HG03095 (cell line): ENCODE data around the gene METTL13.
A peak's percentile ranks its signal among the peaks of the same experiment; 100 is the strongest.
"Not testable (repeated sequence)": the region's sequence is repeated elsewhere in the genome, so short reads cannot be mapped to it uniquely, and the experiment has no call there.

Source experiments
- ATAC-seq: cut with Tn5 transposase; IDR thresholded peaks from one replicate; pipeline ENCODE4 v1.9.1; 2021; ENCODE audit warnings: moderate library complexity; ENCODE audit not compliant: unreplicated experiment

METTL13 gene

DNA sequence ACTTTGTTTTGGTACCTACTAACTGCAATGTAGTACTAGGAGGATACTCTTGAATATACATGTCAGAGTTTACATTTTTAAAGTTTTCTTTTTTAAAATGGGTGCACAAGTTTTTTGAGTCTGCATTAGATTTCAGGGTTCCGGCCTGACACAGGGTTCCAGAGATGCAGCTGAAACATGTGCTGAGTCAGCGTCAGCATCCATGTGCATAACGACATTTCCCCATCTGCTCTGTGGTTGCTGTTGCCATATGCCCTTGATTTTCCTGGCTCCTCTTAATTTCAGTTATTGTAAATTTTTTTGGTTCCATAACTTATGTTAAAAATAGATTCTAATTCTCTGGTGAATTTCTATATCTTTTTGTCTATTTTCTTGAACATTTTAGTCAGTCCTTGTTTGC is 12.3 kb upstream of the METTL13 start:
- ATAC-seq = no peak

GRCh38 chr1:171769754-171770153 is 11.7 kb upstream of the METTL13 start:
- ATAC-seq = no peak

DNA sequence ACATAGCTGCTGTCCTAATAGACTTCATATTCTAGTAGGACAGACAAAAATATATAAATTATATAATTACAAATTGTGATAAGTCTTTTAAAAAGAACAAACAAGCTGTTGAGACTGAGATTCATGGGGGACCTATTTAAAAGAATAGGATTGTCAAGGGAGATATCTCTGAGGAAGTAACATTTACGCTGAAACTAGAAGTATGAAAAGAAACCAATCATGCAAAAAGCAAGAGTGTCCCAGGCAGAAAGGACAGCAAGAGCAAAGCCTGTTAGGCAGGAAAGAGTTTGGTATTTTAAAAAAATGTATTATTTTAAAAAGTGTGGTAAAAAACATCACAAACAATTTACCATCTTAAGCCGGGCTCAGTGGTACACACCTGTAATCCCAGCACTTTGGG is 9.1 kb upstream of the METTL13 start:
- no peak for ATAC-seq

- ATAC-seq = no peak
Measured at GRCh38 chr1:171780583-171781175, 781 bp upstream of the METTL13 start.

GRCh38 chr1:171783816-171784530 is 2.5 kb downstream of the METTL13 start:
- ATAC-seq = no peak

DNA sequence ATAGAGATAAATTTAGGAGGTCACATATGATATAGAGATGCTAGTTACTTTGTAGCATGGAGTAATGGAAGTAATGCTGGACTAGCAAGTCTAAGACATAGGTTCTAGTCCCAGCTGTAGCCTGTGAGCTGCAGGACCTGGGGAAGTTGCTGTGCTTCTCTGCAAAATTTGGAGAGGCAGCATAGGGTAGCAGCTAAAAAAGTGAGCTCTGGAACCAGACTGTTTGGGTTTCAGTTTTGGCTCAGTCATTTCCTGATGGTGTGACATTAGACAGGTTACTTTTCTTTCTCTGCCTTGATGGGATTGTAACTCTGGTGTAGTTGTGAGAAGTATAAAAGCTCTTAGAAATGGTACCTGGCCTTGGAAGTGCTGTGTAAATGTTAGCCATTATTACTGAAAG is 3.3 kb downstream of the METTL13 start:
- ATAC-seq = peak; percentile 22

DNA sequence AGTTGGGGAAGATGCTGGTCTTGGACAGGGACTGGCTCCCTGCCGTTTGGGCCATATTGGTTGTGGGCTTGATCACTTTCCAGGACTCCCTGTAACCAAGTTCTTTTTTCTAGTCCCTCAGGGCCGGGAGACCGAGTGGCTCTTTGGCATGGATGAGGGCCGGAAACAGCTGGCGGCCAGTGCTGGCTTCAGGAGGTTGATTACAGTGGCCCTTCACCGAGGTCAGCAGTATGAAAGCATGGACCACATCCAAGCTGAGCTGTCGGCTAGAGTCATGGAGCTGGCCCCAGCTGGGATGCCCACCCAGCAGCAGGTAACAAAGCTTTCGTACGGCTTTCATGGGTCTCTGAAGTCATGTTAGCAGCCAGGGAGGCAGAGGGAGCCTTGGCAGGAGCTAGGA is 4.3 kb downstream of the METTL13 start:
- ATAC-seq = no peak

GRCh38 chr1:171786534-171786933 is 5.1 kb downstream of the METTL13 start:
- no peak for ATAC-seq

DNA sequence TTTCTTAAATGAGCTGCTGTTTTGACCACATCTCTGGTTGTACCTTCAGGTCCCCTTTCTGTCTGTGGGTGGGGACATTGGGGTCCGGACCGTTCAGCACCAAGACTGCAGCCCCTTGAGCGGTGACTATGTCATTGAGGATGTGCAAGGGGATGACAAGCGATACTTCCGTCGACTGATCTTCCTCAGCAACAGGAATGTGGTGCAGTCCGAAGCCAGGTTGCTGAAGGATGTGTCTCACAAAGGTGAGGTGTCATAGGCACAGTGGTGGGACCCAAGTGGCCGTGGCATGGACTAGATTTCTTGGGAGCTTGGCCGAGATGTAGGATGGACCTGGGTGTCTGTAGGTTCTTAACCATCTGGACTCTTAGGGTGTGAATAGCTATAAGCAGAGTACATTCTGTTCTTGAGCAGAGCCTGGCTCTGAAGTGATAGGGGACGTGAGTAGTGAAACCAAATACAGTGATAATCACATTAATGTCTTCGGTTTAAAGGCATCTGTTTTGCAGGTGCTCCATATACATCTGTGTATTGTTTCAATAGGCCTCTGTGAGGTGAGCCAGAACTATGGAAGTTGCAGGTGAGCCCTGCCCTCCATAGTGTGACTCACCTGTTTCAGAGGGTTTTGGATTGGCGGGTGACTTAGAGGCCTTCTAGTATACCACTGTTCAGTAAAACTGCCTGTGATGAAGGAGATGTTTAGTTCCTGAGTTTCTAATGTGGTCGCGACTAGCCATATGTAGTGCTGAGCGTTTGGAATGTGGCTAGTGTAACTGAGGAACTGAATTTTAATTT is 6.4 kb downstream of the METTL13 start:
- no peak for ATAC-seq

DNA sequence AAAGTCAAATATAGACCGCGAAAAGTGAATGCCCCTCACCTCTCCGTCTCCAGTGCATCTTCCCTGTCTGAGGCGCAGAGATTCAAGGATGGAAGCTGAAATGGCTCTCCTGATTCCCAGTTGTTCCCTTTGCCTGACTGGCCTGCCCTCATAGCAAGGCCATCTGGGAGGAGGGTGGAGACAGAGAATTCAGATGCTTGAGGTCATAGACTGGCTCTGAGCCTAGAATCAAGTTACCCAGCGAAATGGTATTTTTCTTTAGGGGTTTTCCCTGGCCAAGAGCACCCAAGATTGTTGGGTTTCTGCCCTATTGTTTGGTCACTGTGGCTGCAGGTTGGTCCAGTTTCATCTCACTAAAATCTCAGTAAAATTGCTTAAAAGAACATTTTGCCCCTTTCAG is 7.2 kb downstream of the METTL13 start:
- no peak for ATAC-seq

GRCh38 chr1:171790318-171790717 is 8.9 kb downstream of the METTL13 start:
- ATAC-seq = no peak

DNA sequence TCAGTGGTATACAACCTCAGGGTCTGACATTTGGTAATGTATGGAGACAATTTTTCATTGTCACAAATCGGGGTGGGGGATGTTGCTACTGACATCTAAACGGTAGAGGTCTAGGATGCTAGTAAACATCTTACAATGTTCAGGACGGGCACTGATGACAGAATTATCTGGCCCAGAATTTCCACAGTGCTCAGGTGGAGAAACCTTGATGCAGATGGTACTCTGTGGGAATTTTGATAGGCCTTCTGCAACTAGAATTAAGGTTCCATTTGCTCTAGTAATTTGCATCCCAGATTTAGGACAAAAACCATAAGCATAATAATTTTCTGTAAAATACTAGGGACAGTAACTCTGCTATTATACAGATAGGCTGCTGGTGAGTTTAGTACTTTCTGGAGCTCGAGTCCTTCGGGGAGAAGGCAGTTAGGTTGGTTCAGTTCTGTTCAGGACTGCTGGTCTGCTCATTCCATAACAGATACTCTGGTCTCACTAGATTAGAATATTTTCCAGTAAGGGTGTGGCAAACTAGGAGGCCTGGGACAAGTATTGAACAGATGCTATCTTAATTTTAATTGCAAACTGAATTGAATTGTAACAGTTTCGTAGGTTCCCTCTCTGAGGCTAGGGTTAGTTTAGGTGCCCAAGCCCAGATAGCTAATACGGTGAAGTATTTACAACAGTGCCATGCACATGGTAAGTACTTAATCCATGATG is 11.4 kb downstream of the METTL13 start:
- ATAC-seq = no peak

DNA sequence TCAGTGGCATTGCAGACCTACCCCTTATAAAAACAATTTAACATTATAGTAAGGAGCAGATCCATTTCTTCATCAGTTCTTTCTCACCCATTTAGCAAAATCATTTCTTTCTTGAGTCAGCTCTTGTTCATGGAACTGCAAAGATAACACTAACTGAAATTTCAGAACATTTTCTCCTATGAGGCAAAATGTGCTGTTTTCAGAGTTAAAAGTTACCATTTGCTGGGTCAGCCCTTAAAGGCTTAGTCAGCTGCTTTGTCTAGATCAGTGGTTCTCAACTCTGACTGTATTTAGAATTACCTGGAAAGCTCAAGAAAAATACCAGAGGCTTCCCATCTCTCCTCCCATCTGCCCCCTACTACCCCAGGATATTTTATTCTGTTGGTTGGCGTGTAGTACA is 12.2 kb downstream of the METTL13 start:
- no peak for ATAC-seq

DNA sequence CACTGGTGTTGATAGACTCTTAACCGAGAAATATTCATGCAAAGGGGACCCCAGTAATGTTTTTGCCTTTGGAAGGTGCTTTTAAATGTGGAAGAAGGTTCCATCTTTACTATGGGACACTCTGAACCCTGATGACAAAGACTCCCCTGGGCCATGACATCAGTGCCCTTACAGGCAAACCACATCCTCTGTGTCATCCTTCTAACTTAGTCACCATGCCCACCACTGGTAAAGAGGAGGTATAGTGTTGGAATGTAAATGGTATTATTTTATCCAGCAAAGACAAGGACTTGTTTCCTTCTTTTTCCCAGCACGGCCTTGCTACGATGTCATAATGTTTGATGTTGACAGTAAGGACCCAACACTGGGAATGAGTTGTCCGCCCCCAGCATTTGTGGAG is 12.6 kb downstream of the METTL13 start:
- no peak for ATAC-seq

DNA sequence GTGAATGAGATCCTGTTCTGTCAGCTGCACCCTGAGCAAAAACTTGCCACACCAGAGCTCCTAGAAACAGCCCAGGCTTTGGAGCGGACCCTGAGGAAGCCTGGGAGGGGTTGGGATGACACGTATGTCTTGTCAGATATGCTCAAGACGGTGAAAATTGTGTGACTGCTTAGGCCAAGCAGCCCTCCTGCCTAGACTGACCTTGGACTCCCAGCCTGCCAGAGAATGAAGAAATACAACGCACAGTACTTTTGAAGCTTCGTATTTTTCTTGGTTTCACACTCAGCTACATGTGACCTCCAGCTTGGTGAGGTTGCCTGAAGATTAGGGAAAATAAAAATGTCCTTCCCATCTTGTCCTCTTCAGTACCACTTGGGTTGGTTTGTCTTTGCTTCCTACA is 15.1 kb downstream of the METTL13 start:
- no peak for ATAC-seq

DNA sequence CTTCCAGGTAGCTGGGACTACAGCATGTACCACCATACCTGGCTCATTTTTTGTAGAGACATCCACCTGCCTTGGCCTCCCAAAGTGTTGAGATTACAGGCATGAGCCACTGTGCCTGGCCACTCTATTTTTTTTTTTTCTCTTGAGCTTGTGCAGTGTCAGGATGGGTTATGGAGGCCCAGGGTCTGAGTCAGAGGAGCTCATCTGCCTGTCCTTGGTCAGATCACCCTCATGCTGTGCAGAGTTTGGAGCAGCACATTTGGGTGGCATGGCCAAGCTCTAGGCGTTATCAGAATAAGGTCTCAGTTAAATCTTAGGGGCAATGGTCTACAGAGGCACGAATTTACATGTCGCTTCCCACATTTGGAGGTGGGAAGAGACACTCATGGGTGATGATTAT is 16.9 kb downstream of the METTL13 start:
- ATAC-seq = no peak

GRCh38 chr1:171798765-171799164 is 17.3 kb downstream of the METTL13 start:
- ATAC-seq = no peak

DNA sequence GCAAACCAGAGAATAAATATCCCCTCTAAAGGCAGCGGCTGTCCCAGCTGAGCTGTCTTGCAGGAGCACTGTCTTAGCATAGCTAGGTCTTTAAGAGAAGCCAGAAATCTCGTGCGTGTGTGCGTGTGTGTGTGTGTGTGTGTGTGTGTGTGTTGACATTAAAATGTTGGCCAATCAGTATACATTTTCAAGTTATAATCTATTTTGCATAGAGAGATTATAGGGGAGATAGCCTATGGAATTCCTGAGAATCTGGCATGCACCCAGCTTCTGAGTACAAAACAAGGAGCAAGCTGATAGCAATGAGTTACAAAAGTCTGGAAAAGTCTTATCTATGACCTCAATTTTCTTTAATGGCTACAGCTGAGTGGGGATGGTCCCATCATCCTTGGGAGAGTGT is 17.7 kb downstream of the METTL13 start:
- ATAC-seq = no peak

DNA sequence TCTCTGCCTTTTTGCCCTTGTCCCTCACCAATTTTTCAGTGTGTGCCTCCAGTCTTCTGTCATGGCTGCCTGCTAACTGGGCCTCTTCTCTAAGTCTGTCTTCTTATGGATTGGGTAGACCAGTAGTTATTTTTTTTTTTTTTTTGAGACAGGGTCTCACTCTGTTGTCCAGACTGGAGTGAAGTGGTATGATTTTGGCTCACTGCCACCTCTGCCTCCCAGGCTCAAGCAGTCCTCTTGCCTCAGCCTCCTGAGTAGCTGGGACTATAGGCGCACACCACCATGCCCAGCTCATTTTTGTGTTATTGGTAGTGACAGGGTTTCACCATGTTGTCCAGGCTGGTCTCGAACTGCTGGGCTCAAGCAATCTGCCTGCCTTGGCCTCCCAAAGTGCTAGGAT is 18.2 kb downstream of the METTL13 start:
- not testable (repeated sequence) for ATAC-seq

DNA sequence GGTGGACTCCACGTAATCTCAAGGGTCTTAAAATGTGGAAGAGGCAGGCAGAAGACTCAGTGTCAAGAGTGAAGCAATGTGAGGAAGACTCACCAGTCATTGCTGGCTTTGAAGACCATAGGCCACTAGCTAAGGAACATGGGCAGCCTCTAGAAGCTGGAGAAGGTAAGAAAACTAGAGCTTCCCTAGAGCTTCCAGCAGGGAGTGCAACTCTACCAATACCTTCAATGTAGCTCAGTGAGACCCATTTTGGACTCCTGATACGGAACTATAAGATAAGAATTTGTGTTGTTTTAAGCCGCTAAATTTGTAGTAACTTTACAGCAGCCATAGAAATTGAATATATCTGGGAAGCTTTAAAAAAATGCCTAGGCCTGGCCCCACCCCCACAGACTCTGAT is 18.9 kb downstream of the METTL13 start:
- no peak for ATAC-seq

DNA sequence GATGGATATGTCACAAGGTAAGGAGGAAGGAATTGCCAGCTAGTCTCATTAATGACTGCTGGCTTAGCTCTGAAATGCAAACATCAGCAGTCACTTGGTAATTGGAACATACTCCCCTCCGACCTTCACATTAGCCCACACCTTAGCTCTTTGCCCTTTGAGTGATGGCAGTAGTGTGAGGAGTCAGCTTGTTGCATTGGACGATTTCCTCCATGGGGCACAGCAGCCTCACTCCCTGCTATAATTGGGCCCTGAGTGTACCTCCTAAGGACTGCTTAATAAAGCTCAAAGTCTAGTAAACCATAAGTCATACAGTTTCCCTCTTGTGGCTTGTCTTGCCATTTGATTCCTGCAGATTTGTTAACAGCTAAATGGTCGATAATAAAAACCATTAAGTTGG is 19.4 kb downstream of the METTL13 start:
- ATAC-seq = no peak

DNA sequence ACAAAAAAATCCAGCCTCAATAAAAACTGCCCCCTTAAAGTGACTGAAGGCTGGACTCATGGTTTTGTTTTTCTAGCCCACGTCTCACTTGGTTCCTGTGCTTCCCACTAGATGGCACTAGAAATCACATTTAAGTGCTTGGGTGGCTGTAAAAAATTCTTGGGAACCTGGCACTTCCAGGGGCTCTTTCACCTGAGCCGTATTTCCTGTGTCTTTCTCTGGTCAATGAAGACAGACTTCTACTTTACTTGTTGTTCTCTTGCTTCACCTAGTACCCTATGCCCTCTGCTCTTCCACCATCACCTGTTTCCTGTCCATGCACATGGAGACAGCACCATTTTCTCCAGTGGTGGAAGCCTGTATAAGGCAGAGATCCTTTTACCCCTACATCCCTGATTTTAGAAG is 20.0 kb downstream of the METTL13 start:
- ATAC-seq = no peak
